ENCODE data around the gene PLEKHA1. TPM values are rescaled to one million over a fixed set of nuclear protein-coding genes. Genes with fewer than 3 reads are reported as not detected.

Gene PLEKHA1
- polyA plus RNA-seq, 3 donors, result 80.9 to 103 (median 102) TPM

Other genes with a start within 250 kb of the PLEKHA1 start
- gene BTBD16, start 103.4 kb upstream of the PLEKHA1 start, polyA plus RNA-seq (ENCODE audit: insufficient read length in 3 of 3), result under 1 TPM; 0.36 to 0.95 (median 0.73) TPM
- gene ARMS2, start 79.9 kb downstream of the PLEKHA1 start, polyA plus RNA-seq (ENCODE audit: insufficient read length in 3 of 3), result under 1 TPM in 2 of 3 donors, not detected in 1; 0.24 to 0.31 TPM
- 100 to 1,000 TPM; 158 to 183 (median 158) TPM for gene HTRA1, start 86.8 kb downstream of the PLEKHA1 start, polyA plus RNA-seq (ENCODE audit: insufficient read length in 3 of 3)
- gene DMBT1, start 186.0 kb downstream of the PLEKHA1 start, polyA plus RNA-seq (ENCODE audit: insufficient read length in 3 of 3), result under 1 TPM; 0.12 to 0.36 (median 0.16) TPM

Measured in renal cortex interstitium (tissue), 3 donors.